OCI-LY3 (cell line): ENCODE results near the gene SPX.

Experiments
- CTCF ChIP-seq: fragments of 200-600, 300-600 bp; sonication (generic); IDR thresholded peaks from 2 replicates; pipeline ENCODE4 v1.5.1; 2014; ENCODE audit warnings: antibody characterized with exemption, low read length, low read depth
- EZH2phosphoT487 ChIP-seq: fragments of 200-600 bp; shearing (Covaris generic); IDR thresholded peaks from 2 replicates; pipeline ENCODE4 v1.6.1; 2018; ENCODE audit warnings: antibody characterized with exemption, mixed run types, low read depth

DNA sequence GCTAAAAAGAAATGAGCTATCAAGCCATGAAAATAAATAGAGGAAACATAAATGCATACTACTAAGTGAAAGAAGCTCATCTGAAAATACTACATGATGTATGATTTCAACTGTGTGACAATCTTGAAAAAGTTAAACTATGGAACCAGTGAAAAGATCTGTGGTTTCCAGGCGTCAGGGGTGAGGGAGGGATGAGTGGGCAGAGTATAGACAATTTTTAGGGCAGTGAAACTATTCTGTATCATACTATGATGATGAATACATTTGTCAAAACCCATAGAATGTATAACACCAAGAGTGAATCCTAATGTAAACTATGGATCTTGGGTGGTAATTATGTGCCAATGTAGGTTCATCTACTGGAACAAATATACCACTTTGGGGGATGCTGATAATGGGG is 21.3 kb downstream of the SPX start:
- TF ChIP-seq CTCF (no peak), EZH2phosphoT487 (no peak)
